A549 treated with GW870086 at 1 μM for 4 hours (cell line): Measurements from ENCODE around the gene MS4A10. TPM values are rescaled to one million over a fixed set of nuclear protein-coding genes. Genes with fewer than 3 reads are reported as not detected.

Source experiments
- total RNA-seq: library from RNA; stranded (reverse); fragments of 200-300 nt; extraction: Qiagen RNA extraction; gene quantifications from 5 replicates; pipeline ENCODE4 v1.2.3, GENCODE V29; 2022; ENCODE audit warnings: low read depth

The MS4A10 gene
- not detected in 5 replicates for total RNA-seq

GRCh38 chr11:60785136-60785535 lies at the start of gene MS4A10:
Gene MS4A10, plus strand, starts transcription at chr11:60785333. Its CDS starts 5,003 bp downstream, at chr11:60790336.

GRCh38 chr11:60756307-60757032 lies 28.7 kb upstream of the MS4A10 start, which contains the start of gene MS4A15:
Gene MS4A15, plus strand, starts transcription at chr11:60756867. Its CDS starts 6,867 bp downstream, at chr11:60763734.

GRCh38 chr11:60841797-60842667 lies 56.9 kb downstream of the MS4A10 start, which contains the start of gene CCDC86:
Gene CCDC86, plus strand, starts transcription at chr11:60842113. Its CDS starts 12 bp downstream, at chr11:60842125.

Other genes with a start within 250 kb of the MS4A10 start
- gene MS4A8, start 85.7 kb upstream of the MS4A10 start, total RNA-seq: not detected in 5 replicates
- gene MS4A18, start 60.6 kb upstream of the MS4A10 start, total RNA-seq: not detected in 5 replicates
- not detected in 5 replicates for gene MS4A15, start 28.5 kb upstream of the MS4A10 start, total RNA-seq
- gene CCDC86, start 56.8 kb downstream of the MS4A10 start, total RNA-seq: 88.9 to 115 TPM (median 102 TPM) in 5 replicates
- 0.09 to 0.15 TPM (median 0.12 TPM) in 4 of 5 replicates, not detected in the other for gene PTGDR2, start 70.6 kb downstream of the MS4A10 start, total RNA-seq
- gene ZP1, start 82.2 kb downstream of the MS4A10 start, total RNA-seq: 0.13 to 0.32 TPM (median 0.29 TPM) in 3 of 5 replicates, not detected in the others
- 158 to 193 TPM (median 184 TPM) in 5 replicates for gene PRPF19, start 121.3 kb downstream of the MS4A10 start, total RNA-seq
- 110 to 135 TPM (median 132 TPM) in 5 replicates for gene TMEM109, start 128.8 kb downstream of the MS4A10 start, total RNA-seq
- gene TMEM132A, start 139.1 kb downstream of the MS4A10 start, total RNA-seq: 89.9 to 141 TPM (median 135 TPM) in 5 replicates
- not detected in 5 replicates for gene SLC15A3, start 166.8 kb downstream of the MS4A10 start, total RNA-seq
- gene CD6, start 186.3 kb downstream of the MS4A10 start, total RNA-seq: 0.06 to 0.11 TPM (median 0.10 TPM) in 3 of 5 replicates, not detected in the others